ENCODE results near the gene C1R.

Gene C1R

DNA sequence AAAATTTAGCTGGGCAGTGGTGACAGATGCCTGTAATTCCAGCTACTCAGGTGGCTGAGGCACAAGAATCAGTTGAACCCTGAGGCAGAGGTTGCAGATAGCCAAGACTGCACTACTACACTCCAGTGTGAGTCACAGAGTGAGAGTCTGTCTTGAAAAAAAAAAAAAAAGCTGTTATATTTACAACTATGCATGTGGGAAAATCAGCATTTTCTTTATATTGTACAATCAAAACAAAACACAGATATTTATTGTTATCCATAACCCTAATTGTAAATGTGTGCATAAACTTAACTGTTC lies 12.5 kb downstream of the C1R start:
- H3K27ac ChIP-seq (replicated peaks) = no peak overlapping the region
- H3K27me3 ChIP-seq (ENCODE audit: insufficient read depth, poor library complexity, severe bottlenecking) = no peaks in the 10 kb centered on the region
- TF ChIP-seq, protein P1, sequence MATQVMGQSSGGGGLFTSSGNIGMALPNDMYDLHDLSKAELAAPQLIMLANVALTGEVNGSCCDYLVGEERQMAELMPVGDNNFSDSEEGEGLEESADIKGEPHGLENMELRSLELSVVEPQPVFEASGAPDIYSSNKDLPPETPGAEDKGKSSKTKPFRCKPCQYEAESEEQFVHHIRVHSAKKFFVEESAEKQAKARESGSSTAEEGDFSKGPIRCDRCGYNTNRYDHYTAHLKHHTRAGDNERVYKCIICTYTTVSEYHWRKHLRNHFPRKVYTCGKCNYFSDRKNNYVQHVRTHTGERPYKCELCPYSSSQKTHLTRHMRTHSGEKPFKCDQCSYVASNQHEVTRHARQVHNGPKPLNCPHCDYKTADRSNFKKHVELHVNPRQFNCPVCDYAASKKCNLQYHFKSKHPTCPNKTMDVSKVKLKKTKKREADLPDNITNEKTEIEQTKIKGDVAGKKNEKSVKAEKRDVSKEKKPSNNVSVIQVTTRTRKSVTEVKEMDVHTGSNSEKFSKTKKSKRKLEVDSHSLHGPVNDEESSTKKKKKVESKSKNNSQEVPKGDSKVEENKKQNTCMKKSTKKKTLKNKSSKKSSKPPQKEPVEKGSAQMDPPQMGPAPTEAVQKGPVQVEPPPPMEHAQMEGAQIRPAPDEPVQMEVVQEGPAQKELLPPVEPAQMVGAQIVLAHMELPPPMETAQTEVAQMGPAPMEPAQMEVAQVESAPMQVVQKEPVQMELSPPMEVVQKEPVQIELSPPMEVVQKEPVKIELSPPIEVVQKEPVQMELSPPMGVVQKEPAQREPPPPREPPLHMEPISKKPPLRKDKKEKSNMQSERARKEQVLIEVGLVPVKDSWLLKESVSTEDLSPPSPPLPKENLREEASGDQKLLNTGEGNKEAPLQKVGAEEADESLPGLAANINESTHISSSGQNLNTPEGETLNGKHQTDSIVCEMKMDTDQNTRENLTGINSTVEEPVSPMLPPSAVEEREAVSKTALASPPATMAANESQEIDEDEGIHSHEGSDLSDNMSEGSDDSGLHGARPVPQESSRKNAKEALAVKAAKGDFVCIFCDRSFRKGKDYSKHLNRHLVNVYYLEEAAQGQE (IDR thresholded peaks at IDR 0.05; ENCODE audit: insufficient replicate concordance, low read depth) = no peak
- TF ChIP-seq SPI1 (IDR thresholded peaks at IDR 0.05; ENCODE audit: borderline replicate concordance, low read depth) = no peak
- no peak for TF ChIP-seq POLR2AphosphoS5 (IDR thresholded peaks at IDR 0.05; ENCODE audit: low read depth)
- TF ChIP-seq, protein P2, sequence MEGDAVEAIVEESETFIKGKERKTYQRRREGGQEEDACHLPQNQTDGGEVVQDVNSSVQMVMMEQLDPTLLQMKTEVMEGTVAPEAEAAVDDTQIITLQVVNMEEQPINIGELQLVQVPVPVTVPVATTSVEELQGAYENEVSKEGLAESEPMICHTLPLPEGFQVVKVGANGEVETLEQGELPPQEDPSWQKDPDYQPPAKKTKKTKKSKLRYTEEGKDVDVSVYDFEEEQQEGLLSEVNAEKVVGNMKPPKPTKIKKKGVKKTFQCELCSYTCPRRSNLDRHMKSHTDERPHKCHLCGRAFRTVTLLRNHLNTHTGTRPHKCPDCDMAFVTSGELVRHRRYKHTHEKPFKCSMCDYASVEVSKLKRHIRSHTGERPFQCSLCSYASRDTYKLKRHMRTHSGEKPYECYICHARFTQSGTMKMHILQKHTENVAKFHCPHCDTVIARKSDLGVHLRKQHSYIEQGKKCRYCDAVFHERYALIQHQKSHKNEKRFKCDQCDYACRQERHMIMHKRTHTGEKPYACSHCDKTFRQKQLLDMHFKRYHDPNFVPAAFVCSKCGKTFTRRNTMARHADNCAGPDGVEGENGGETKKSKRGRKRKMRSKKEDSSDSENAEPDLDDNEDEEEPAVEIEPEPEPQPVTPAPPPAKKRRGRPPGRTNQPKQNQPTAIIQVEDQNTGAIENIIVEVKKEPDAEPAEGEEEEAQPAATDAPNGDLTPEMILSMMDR (IDR thresholded peaks at IDR 0.05; ENCODE audit: insufficient read depth, low read length) = no peak
- TF ChIP-seq GABPA (IDR thresholded peaks at IDR 0.05; ENCODE audit: low read depth) = no peak
- DNase-seq (ENCODE audit: low read depth in 1 of 2, low spot score in 1 of 2) = no peak
- no peak overlapping the region for H3K4me3 ChIP-seq (replicated peaks; ENCODE audit: insufficient read depth, low read length)

DNA sequence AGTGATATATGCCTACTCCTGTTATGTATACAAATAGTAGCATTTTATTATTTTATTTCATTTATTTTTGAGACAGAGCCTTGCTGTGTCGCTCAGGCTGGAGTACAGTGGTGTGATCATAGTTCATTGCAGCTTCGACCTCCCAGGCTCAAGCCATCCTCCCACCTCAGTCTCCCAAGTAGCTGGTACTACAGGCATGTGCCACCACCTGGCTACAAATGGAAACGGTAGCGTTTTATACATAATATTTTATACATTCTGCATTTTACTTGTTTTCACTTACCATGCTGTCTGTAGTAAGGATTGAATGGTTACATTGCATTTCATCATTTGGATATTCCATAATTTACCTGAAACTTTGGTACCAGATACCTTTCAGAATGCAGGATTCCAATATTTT lies 14.1 kb downstream of the C1R start:
- no peaks in the 10 kb centered on the region for H3K27me3 ChIP-seq (ENCODE audit: insufficient read depth, poor library complexity, severe bottlenecking)
- H3K27ac ChIP-seq (replicated peaks) = no peak overlapping the region
- no peak for DNase-seq (ENCODE audit: low read depth in 1 of 2, low spot score in 1 of 2)
- TF ChIP-seq POLR2AphosphoS5 (IDR thresholded peaks at IDR 0.05; ENCODE audit: low read depth) (no peak), GABPA (IDR thresholded peaks at IDR 0.05; ENCODE audit: low read depth) (no peak), SPI1 (IDR thresholded peaks at IDR 0.05; ENCODE audit: borderline replicate concordance, low read depth) (no peak)
- TF ChIP-seq, protein P2 (IDR thresholded peaks at IDR 0.05; ENCODE audit: insufficient read depth, low read length) = no peak
- TF ChIP-seq, protein P1 (IDR thresholded peaks at IDR 0.05; ENCODE audit: insufficient replicate concordance, low read depth) = no peak
- no peak overlapping the region for H3K4me3 ChIP-seq (replicated peaks; ENCODE audit: insufficient read depth, low read length)

DNA sequence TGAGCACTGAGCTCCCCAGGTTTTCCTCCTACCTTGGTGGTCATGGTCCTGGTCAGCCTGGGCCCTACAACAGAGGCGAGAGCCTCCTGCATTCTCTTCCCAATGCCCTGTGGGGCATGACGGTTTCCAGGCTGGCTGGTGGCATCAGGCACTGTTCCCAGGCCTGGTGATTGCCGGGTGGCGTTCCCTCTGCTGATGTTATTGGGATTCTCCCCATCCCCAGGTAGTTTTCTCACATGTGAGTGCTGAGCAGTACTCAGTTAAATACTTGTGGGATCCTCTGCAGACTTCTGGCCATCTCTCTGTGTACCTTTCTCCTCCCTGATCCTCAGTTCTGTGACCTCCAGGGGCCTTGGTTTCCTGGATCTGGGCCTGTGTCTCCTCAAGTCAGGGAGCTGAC lies 15.8 kb downstream of the C1R start:
- TF ChIP-seq SPI1 (IDR thresholded peaks at IDR 0.05; ENCODE audit: borderline replicate concordance, low read depth) = no peak
- no peak for TF ChIP-seq GABPA (IDR thresholded peaks at IDR 0.05; ENCODE audit: low read depth)
- TF ChIP-seq POLR2AphosphoS5 (IDR thresholded peaks at IDR 0.05; ENCODE audit: low read depth) = no peak
- TF ChIP-seq, protein P1 (IDR thresholded peaks at IDR 0.05; ENCODE audit: insufficient replicate concordance, low read depth) = no peak
- TF ChIP-seq, protein P2 (IDR thresholded peaks at IDR 0.05; ENCODE audit: insufficient read depth, low read length) = no peak
- no peak for DNase-seq (ENCODE audit: low read depth in 1 of 2, low spot score in 1 of 2)
- Histone ChIP-seq H3K27ac (replicated peaks) (no peak overlapping the region), H3K4me3 (replicated peaks; ENCODE audit: insufficient read depth, low read length) (no peak overlapping the region), H3K27me3 (ENCODE audit: insufficient read depth, poor library complexity, severe bottlenecking) (peaks cover 4% of the 10 kb centered on the region)
